Left kidney (tissue), 2 donors: ENCODE measurements around the gene KIF15. TPM values are rescaled to one million over a fixed set of nuclear protein-coding genes. Genes with fewer than 3 reads are reported as not detected.

Source experiments
- DNase-seq: peaks from one replicate; pipeline ENCODE4 v3.0.0-alpha.2; 2013
- polyA plus RNA-seq: library from polyadenylated mRNA; unstranded; fragments of 120-200 nt; gene quantifications from one replicate; pipeline ENCODE4 v1.2.1, GENCODE V29; 2013; ENCODE audit not compliant: insufficient read length

KIF15 gene
- polyA plus RNA-seq, 1 donor: 39.8 TPM

DNA sequence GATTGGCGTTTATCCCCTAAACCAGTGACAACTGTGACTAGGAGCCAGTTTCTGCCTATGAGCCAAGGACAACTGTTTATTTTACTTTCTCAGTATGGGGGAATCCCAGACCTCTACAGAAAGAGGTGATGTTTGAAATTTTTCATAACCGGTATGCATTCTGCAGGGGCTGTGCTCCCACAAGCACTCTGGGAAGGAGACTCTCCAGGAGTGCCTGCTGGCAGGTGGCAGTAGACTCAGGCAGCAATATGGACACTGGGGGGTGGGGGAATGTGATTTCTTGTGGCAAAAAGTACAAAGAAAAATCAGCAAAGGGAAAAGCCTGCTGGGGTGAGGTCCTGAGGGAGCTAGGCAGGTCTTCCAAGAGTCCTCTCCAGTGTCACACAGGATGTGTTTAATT, 118.7 kb downstream of the KIF15 start:
- DNase-seq: no peak

DNA sequence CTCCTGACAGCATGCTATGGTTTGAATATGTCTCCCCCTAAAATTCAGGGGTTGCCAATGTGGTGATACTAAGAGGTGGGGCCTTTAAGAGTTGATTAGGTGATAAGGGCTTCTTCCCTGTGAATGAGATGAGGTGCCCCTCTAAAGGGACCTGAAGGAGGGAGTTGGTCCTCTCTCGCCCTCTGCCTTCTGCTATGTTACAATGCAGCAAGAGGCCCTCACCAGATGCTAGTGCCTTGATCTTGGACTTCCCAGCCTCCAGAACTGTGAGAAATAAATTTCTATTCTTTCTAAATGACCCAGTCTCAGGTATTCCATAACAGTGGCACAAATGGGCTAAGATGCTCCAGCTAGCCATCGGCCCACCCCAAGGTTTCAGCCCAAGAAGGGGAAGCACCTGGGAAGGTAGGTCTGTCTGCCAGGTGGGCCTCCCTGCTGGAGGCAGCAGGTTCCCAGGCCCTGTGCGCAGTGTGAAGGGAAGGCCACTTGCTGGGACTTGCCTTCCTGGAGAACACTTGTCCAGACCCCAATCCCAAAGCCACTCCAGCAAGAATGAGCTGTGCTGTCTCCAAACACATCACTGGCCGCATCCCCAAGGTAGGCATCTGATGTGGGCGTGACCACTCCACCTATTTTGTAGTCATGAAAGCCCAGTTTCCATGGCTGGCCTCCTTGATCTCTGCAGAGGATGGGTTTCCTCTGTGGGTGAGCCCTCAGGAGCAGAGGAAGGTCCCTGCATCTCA, 121.8 kb downstream of the KIF15 start:
- DNase-seq: no peak

DNA sequence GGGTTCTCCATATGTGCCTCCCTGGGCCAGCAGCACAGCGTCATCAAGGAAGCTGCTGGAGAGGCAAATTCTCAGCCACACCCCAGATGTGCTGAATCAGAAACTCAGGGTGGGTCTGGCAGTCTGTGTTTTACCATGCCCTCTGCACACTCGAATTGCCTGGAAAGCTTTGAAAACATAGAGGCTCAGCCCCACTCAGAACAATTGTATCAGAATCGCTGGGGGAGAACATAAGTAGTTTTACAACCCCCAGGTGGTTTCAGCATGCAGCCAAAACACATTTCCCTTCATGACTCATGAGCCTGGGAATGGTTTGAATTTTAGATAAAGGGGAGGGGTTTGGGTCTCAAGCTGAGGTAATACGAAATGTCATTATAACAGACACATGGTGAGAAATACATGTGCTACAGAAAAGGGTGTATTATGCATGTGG, 122.4 kb downstream of the KIF15 start:
- DNase-seq: no peak

DNA sequence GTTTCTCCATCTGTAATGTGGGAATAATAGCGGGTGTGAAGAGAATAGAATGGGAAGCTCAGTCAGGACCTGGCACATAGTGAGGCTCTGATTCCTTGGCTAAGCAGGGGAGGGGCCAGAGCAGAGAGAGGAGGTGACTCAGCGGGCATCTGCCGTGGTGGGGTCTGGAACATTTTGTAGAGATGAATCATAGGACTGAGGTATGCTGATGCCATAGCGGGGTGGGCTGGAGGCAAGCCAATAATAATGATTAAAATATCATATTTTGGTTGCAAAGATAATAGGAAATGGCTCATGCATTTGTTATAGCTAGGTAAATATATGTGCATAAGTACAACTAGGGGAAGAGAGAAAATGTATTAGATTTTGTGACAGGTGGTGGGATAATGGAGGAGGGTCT, 124.0 kb downstream of the KIF15 start:
- no peak for DNase-seq

DNA sequence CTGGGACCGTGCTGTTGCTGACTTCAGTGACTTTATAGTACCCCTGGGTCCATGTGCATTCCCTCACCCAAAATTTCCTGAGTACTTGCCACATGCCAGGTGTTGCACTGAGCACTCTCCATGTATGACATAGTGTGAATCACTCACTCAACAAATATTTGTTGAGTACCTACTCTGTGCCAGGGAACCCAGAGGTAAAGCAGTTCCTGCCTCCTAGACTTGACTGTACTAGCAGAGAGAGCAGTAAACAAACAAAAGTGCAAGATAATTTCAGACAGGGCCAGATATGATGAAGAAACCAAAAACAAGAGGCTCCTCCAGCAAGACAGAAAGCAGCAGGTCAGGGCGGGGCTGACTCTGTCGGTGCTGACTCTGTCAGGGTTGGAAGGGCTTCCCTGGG, 125.0 kb downstream of the KIF15 start:
- DNase-seq: no peak

DNA sequence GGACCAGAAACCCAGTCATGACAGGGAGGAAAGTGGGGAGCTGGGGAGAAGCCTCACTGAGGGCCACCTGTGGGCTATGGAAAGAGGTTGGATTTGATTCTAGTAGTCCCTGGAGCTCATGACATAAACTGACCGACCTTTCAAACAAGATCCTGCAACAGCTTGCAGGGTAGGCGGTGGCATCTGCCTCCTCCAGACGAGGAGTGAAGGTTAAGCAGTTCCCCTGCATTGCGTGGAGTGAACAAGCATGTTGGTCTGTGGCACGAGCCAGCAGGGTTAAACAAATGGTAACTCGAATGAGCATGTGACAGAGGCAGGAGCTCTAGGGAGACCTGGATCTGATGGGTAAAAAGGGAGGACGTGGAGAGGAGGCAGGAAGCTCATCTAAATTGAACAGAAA, 125.5 kb downstream of the KIF15 start:
- DNase-seq: no peak

DNA sequence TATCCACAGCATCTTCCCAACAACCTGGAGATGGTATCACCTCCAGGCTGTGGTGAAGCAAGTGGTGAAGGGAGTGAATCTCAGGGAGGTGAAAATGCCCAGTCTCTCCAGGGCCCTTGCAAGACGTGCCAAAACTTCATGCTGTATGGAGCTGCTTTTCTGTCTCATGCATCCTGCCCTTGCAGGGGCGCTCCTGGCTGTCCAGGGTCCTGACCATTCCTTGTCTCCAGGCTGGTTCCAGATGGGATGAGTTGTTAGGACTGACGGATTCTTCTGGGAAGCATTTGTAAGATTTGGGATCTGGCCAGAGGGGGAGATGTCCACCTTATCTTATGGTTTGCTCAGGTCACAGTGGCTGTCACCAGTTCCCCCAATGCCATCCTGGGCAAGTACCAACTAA, 128.7 kb downstream of the KIF15 start:
- no peak for DNase-seq

DNA sequence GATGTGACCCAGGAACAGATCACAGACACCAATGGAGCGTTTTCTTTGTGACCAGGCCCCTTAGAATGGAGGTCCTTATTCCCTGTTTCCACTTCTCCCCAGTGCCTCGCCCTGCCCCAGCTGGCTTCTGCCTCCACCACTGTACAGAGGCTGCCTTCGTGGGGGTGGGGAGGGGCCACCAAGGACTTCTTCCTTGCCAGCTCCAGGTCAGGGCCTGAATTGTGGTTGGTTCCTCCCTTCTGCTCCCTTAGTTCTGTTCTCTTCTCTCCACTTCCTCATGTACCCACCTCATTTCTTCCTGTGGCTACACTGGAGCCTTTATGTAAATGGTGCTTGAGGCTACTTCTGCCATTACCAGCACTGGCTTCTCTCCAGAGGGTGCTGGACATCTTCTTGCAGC, 129.3 kb downstream of the KIF15 start:
- DNase-seq: no peak

DNA sequence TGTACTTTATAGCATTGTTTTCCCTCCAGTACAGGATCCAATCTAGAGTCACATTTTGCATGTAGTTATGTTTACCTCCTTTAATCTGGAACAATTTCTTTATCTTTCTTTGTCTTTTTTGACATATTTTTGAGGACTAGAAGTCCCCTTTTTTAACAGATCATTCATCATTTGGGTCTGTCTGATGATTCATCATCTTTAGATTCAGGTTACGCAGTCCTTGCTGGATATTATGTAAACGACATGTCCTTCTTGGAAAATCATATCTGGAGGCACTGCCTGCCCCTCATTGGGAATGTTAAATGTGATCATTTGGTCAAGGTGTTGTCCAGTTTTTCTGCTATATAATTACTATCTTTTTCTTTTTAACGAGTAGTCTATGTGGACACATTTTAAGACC, 131.1 kb downstream of the KIF15 start:
- DNase-seq: no peak

DNA sequence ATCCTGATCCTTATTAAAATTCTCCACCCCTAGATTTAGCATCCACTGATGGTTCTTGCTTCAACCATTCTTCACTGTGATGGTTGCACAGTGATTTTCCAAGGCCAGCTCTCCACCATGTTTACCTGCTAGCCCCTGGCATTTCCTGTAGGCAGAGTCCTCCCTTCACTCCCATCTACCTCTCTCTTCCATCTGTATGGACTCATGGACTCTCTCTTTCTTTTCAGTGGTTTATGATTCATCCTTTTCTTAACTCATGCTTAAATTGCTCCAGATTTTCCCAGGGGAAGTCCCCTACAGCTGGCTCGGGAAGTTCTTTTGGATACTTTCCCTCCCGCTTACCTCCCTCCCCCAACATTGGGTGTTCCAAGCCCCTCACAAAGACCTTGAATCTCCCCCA, 131.5 kb downstream of the KIF15 start:
- no peak for DNase-seq

DNA sequence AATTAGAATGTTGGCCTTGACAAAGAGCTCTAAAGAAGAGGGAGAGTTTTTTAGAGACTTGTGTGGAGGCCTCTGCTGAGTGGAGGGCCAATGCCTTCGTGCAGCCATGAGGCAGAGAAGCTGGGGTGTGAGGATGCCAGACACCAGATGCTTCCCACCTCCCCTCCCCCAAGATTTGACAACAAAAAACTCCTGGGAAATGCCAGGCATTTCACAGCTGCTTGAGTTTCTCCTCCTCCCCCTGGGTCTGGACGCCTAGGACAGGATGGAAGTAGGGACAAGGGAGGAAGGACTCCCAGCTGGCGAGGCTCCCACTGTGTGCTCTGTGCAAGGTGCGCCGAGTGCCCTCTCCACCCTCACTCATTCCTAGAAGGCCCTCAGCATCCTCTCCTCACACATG, 132.9 kb downstream of the KIF15 start:
- DNase-seq: no peak

DNA sequence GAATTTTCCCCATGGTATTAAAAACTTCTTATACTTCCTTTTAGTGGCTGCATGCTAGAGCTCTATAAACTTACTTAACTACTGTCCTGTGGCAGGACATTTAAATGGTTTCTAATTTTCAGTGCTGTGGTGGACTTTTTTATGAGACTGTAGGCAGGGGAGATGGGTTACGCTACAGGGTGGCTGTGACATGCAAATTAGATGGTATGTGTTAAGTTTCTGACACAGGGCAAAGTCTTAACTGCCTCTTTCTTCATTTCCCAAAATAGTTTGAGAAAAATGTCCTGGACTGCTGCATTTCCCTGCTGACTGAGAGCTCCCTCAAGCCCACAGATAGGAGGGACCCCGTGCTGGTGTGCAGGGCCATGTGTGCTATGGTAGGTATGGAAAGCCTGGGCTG, 134.8 kb downstream of the KIF15 start:
- DNase-seq: no peak

DNA sequence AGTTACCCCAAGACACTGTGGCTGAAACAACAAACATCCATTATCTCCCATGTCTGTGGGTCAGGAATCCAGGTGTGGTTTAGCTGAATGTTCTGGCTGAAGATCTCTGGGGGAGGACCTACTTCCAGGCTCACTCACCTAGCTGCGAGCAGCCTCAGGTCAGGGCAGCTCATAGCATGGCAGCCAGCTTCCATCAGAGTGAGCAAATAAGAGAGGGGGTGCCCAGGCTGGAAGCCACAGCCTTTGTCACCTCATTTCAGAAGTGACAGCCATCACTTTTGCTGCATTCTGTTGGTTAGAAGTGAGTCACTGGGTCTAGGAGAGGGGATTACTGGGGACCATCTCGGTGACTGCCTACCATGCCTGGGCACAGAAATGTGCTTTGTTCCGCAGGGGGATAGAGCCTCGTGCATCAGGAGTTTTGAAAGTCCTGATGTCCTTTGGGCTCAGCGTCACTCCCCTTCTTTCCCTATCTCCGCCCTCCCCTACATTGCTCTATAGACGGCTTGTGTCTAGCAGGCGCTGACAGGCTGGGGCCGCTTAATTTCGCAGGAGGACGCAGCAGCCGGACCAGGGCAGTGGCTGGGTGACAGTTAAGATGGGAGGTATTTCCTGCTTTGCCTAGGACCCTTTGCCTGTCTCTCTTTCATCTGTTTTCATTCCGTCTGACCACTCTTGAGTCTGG, 138.2 kb downstream of the KIF15 start:
- DNase-seq: no peak

DNA sequence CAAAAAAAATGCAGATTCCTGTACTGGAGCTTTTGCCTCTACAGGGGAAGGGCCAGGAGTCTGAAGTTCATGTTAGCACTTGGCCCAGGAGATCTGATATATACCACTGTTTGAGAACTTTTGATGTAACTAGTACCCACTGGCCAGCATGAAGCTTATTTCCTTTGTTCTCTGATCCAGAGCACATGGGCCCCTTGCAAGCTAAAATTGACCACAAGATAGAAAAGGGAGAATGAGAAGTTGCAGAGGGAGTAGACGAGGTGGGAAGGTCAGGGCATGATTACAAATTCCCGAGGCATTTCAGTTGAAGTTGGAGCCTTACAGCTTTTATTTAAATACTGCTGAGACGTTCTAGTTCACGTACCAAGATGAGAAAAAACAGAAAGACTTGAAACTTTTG, 141.0 kb downstream of the KIF15 start:
- no peak for DNase-seq

Other genes with a start within 250 kb of the KIF15 start
- gene ZKSCAN7, start 206.6 kb upstream of the KIF15 start, polyA plus RNA-seq: 19.4 TPM
- 15.9 TPM for gene ZNF660, start 176.8 kb upstream of the KIF15 start, polyA plus RNA-seq
- gene ZNF197, start 136.8 kb upstream of the KIF15 start, polyA plus RNA-seq: 40.3 TPM
- gene ZNF35, start 113.1 kb upstream of the KIF15 start, polyA plus RNA-seq: 14.0 TPM
- 16.8 TPM for gene ZNF502, start 49.1 kb upstream of the KIF15 start, polyA plus RNA-seq
- gene ZNF501, start 32.2 kb upstream of the KIF15 start, polyA plus RNA-seq: 14.8 TPM
- 62.1 TPM for gene KIAA1143, start 175 bp upstream of the KIF15 start, polyA plus RNA-seq
- gene TMEM42, start 100.1 kb downstream of the KIF15 start, polyA plus RNA-seq: 30.7 TPM
- 0.18 TPM for gene TGM4, start 112.8 kb downstream of the KIF15 start, polyA plus RNA-seq
- gene ZDHHC3, start 214.4 kb downstream of the KIF15 start, polyA plus RNA-seq: 93.8 TPM
- 54.4 TPM for gene EXOSC7, start 214.4 kb downstream of the KIF15 start, polyA plus RNA-seq